HCT116 (cell line): Measurements from ENCODE around the gene TOR4A. TPM values are rescaled to one million over a fixed set of nuclear protein-coding genes. Genes with fewer than 3 reads are reported as not detected.

Experiments
- ATAC-seq: fragments of 200-7000 bp; cut with Tn5 transposase; 2 replicates; pipeline ENCODE4 v1.9.1; 2020; ENCODE audit warnings: mild to moderate bottlenecking, moderate library complexity
- BruUV-seq: library from RNA; stranded (reverse); fragments of 400-500 nt; replicated peaks from 2 replicates; lab custom pipeline; 2021; lab: Mats Ljungman, UMichigan
- CTCF ChIA-PET: fragments of 300-600 bp; sonication (Branson Sonifier 250); formaldehyde crosslinking; loops from one replicate; lab custom pipeline; 2021; ENCODE audit warnings: antibody characterized with exemption; lab: Charles Lee
- POLR2A ChIA-PET: fragments of 300-600, 350-600 bp; sonication (Branson Sonifier 250); formaldehyde crosslinking; loops from one replicate; lab custom pipeline; 2021; ENCODE audit warnings: antibody characterized with exemption; lab: Charles Lee
- RAD21 ChIA-PET, 2 experiments: fragments of 300-600 bp; sonication (Branson Sonifier 250); formaldehyde crosslinking; loops; one replicate each; lab custom pipeline; 2023; ENCODE audit warnings: low total read pairs in 2 of 2; ENCODE audit not compliant: uncharacterized antibody in 2 of 2, unreplicated experiment in 2 of 2, low non-redundant PET in 1 of 2; lab: Charles Lee
- DNase-seq: peaks from one replicate; pipeline ENCODE4 v3.0.0-alpha.2; 2010; ENCODE audit warnings: low read depth, low spot score
- H2AFZ ChIP-seq: fragments of 200-600 bp; shearing (Covaris generic), sonication (generic); 2 replicates; pipeline ENCODE4 v1.6.1; 2017; ENCODE audit warnings: low read depth, mixed run types, mixed read lengths, antibody characterized with exemption, low read length; ENCODE audit not compliant: poor library complexity, severe bottlenecking
- H3K27ac ChIP-seq: 2 replicates; pipeline ENCODE4 v1.5.1; 2012; ENCODE audit warnings: low read depth, low read length
- H3K27me3 ChIP-seq: fragments of 200-600 bp; sonication (generic); 2 replicates; pipeline ENCODE4 v1.6.1; 2016; ENCODE audit warnings: mixed run types, low read length, mixed read lengths; ENCODE audit not compliant: insufficient read depth
- H3K36me3 ChIP-seq, 2 experiments: fragments of 200-500 bp in 1 of 2; fragments of 200-600 bp in 1 of 2; sonication (Bioruptor generic) in 1 of 2; sonication (generic) in 1 of 2; 2 replicates each; pipeline versions ENCODE4 v1.5.1 to v1.6.1; 2014 to 2016; ENCODE audit warnings: low read length in 2 of 2, inconsistent platforms in 1 of 2, mixed read lengths in 1 of 2, mixed run types in 1 of 2; ENCODE audit not compliant: insufficient read depth in 2 of 2, control insufficient read depth in 1 of 2
- H3K4me1 ChIP-seq, 2 experiments: fragments of 200-600 bp in 1 of 2; sonication (generic) in 1 of 2; 2 replicates each; pipeline versions ENCODE4 v1.5.1 to v1.6.1; 2012 to 2017; ENCODE audit warnings: low read length in 2 of 2, inconsistent platforms in 1 of 2, mild to moderate bottlenecking in 1 of 2, mixed read lengths in 1 of 2, mixed run types in 1 of 2, moderate library complexity in 1 of 2; ENCODE audit not compliant: insufficient read depth in 2 of 2, control insufficient read depth in 1 of 2
- H3K4me2 ChIP-seq: fragments of 200-600 bp; sonication (generic); 2 replicates; pipeline ENCODE4 v1.6.1; 2017; ENCODE audit warnings: mixed run types, low read length, mixed read lengths
- H3K4me3 ChIP-seq, 2 experiments: fragments of 200-600 bp in 1 of 2; sonication (generic) in 1 of 2; replicated peaks in 1 of 2; 2 replicates each; pipeline ENCODE4 v1.5.1; 2011 to 2016; ENCODE audit warnings: low read length in 2 of 2, control low read depth in 1 of 2, low read depth in 1 of 2, mild to moderate bottlenecking in 1 of 2, mixed read lengths in 1 of 2, mixed run types in 1 of 2
- H3K79me2 ChIP-seq: fragments of 200-600 bp; sonication (generic); 2 replicates; pipeline ENCODE4 v1.6.1; 2017; ENCODE audit warnings: mild to moderate bottlenecking, mixed run types, low read length, moderate library complexity, mixed read lengths; ENCODE audit not compliant: insufficient read depth
- H3K9ac ChIP-seq: fragments of 200-600 bp; sonication (generic); 2 replicates; pipeline ENCODE4 v1.6.1; 2016; ENCODE audit warnings: low read length, mixed read lengths
- H3K9me2 ChIP-seq: fragments of 200-600 bp; sonication (generic), shearing (Covaris generic); 2 replicates; pipeline ENCODE4 v1.6.1; 2017; ENCODE audit warnings: mixed run types, mild to moderate bottlenecking, moderate library complexity; ENCODE audit not compliant: insufficient read depth
- H3K9me3 ChIP-seq, 2 experiments: fragments of 200-500 bp in 1 of 2; fragments of 200-600 bp in 1 of 2; sonication (Bioruptor generic) in 1 of 2; sonication (generic) in 1 of 2; 2 replicates each; pipeline ENCODE4 v1.6.1; 2014 to 2017; ENCODE audit warnings: low read length in 2 of 2, mixed read lengths in 2 of 2, inconsistent platforms in 1 of 2, low read depth in 1 of 2, mild to moderate bottlenecking in 1 of 2, mixed run types in 1 of 2, moderate library complexity in 1 of 2; ENCODE audit not compliant: control insufficient read depth in 1 of 2, insufficient read depth in 1 of 2
- H4K20me1 ChIP-seq: fragments of 200-600 bp; sonication (generic), shearing (Covaris generic); 2 replicates; pipeline ENCODE4 v1.6.1; 2017; ENCODE audit warnings: mixed run types, mild to moderate bottlenecking, moderate library complexity; ENCODE audit not compliant: insufficient read depth
- CBX3 ChIP-seq: IDR thresholded peaks from 2 replicates; pipeline ENCODE4 v1.6.1; 2012; ENCODE audit warnings: low read depth
- EZH2 ChIP-seq: fragments of 200-600 bp; sonication (generic); IDR thresholded peaks from 2 replicates; pipeline ENCODE4 v1.6.1; 2017; ENCODE audit warnings: antibody characterized with exemption, mixed run types
- FOSL1 ChIP-seq: IDR thresholded peaks from 2 replicates; pipeline ENCODE4 v1.6.1; 2012; ENCODE audit warnings: low read depth
- JUND ChIP-seq: IDR thresholded peaks from 2 replicates; pipeline ENCODE4 v1.6.1; 2012
- MAX ChIP-seq: IDR thresholded peaks from 2 replicates; pipeline ENCODE4 v1.6.1; 2012
- POLR2A ChIP-seq: IDR thresholded peaks from 2 replicates; pipeline ENCODE4 v1.7.0; 2011; ENCODE audit warnings: borderline replicate concordance; ENCODE audit not compliant: insufficient read depth, insufficient read length; ENCODE audit errors: extremely low read depth
- POLR2AphosphoS5 ChIP-seq: IDR thresholded peaks from 2 replicates; pipeline ENCODE4 v1.6.1; 2011; ENCODE audit warnings: mild to moderate bottlenecking, low read depth, low read length, moderate library complexity
- SIN3A ChIP-seq: IDR thresholded peaks from 2 replicates; pipeline ENCODE4 v1.6.1; 2012; ENCODE audit warnings: low read depth
- SP1 ChIP-seq: IDR thresholded peaks from 2 replicates; pipeline ENCODE4 v1.6.1; 2012; ENCODE audit warnings: low read depth
- SRF ChIP-seq: IDR thresholded peaks from 2 replicates; pipeline ENCODE4 v1.6.1; 2012; ENCODE audit warnings: low read depth
- TCF7L2 ChIP-seq: IDR thresholded peaks from 2 replicates; pipeline ENCODE4 v1.7.0; 2011; ENCODE audit warnings: borderline replicate concordance, inconsistent platforms; ENCODE audit not compliant: insufficient read depth, insufficient read length; ENCODE audit errors: extremely low read depth
- YY1 ChIP-seq: IDR thresholded peaks from 2 replicates; pipeline ENCODE4 v1.6.1; 2011; ENCODE audit warnings: low read length, low read depth, moderate library complexity, mild to moderate bottlenecking; ENCODE audit not compliant: insufficient replicate concordance; ENCODE audit errors: extremely low read depth
- ZBTB33 ChIP-seq: IDR thresholded peaks from 2 replicates; pipeline ENCODE4 v1.6.1; 2011; ENCODE audit warnings: mild to moderate bottlenecking, low read length, moderate library complexity; ENCODE audit not compliant: insufficient replicate concordance; ENCODE audit errors: extremely low read depth
- ZFX ChIP-seq: fragments of 450-650 bp; IDR thresholded peaks from 2 replicates; pipeline ENCODE4 v1.6.1; 2017
- ZNF274 ChIP-seq: fragments of 200-500 bp; sonication (Bioruptor generic); IDR thresholded peaks from 2 replicates; pipeline ENCODE4 v1.6.1; 2014; ENCODE audit warnings: mild to moderate bottlenecking, low read depth, low read length, inconsistent platforms
- intact Hi-C: fragments of 100-400 bp; cut with micrococcal nuclease; formaldehyde crosslinking; loops from 2 replicates; pipeline ENCODE4 v1.10.0; 2022
- total RNA-seq: library from RNA; stranded (reverse); gene quantifications from one replicate; pipeline ENCODE4 v1.2.1, GENCODE V29; 2021; ENCODE audit not compliant: unreplicated experiment
- TF ChIP-seq, protein P1 (sequence below): IDR thresholded peaks from 2 replicates; pipeline ENCODE4 v1.6.1; 2012
- TF ChIP-seq, protein P2 (sequence below): IDR thresholded peaks from 2 replicates; pipeline ENCODE4 v1.6.1; 2012; ENCODE audit warnings: low read depth
- TF ChIP-seq, protein P3 (sequence below), 3 experiments: fragments of 200-600 bp in 1 of 3; sonication (generic) in 1 of 3; IDR thresholded peaks in 2 of 3; conservative IDR thresholded peaks in 1 of 3; 2 replicates each; pipeline ENCODE4 v1.5.1; 2012 to 2017; ENCODE audit warnings: low read depth in 2 of 3, low read length in 2 of 3, antibody characterized with exemption in 1 of 3, borderline replicate concordance in 1 of 3, control low read depth in 1 of 3, mild to moderate bottlenecking in 1 of 3, mixed read lengths in 1 of 3, mixed run types in 1 of 3, moderate library complexity in 1 of 3; ENCODE audit not compliant: insufficient read depth in 1 of 3

The TOR4A gene
- total RNA-seq, 1 experiment from 2014 or later = 34.0 TPM

- Histone ChIP-seq H3K4me1 (peaks cover 24 to 53% of the 10 kb centered on the region in 2 experiments), H3K9me3 (no peaks in the 10 kb centered on the region), H3K27ac (no peak overlapping the region), H2AFZ (no peak overlapping the region), H3K36me3 (no peaks in the 10 kb centered on the region), H3K27me3 (no peaks in the 10 kb centered on the region), H3K79me2 (no peaks in the 10 kb centered on the region), H3K4me2 (no peak overlapping the region), H3K9ac (no peak overlapping the region), H3K4me3 (no peak overlapping the region)
- intact Hi-C loops = no loop called here
- no TSS peak for BruUV-seq
- TF ChIP-seq, protein P1, sequence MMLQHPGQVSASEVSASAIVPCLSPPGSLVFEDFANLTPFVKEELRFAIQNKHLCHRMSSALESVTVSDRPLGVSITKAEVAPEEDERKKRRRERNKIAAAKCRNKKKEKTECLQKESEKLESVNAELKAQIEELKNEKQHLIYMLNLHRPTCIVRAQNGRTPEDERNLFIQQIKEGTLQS = no peak
- no peak for TF ChIP-seq SIN3A
- TF ChIP-seq JUND = no peak
- no peak for TF ChIP-seq SP1
- no peak for TF ChIP-seq YY1
- no peak for TF ChIP-seq ZNF274
- TF ChIP-seq ZFX = no peak
- no peak for TF ChIP-seq POLR2AphosphoS5
- TF ChIP-seq, protein P2, sequence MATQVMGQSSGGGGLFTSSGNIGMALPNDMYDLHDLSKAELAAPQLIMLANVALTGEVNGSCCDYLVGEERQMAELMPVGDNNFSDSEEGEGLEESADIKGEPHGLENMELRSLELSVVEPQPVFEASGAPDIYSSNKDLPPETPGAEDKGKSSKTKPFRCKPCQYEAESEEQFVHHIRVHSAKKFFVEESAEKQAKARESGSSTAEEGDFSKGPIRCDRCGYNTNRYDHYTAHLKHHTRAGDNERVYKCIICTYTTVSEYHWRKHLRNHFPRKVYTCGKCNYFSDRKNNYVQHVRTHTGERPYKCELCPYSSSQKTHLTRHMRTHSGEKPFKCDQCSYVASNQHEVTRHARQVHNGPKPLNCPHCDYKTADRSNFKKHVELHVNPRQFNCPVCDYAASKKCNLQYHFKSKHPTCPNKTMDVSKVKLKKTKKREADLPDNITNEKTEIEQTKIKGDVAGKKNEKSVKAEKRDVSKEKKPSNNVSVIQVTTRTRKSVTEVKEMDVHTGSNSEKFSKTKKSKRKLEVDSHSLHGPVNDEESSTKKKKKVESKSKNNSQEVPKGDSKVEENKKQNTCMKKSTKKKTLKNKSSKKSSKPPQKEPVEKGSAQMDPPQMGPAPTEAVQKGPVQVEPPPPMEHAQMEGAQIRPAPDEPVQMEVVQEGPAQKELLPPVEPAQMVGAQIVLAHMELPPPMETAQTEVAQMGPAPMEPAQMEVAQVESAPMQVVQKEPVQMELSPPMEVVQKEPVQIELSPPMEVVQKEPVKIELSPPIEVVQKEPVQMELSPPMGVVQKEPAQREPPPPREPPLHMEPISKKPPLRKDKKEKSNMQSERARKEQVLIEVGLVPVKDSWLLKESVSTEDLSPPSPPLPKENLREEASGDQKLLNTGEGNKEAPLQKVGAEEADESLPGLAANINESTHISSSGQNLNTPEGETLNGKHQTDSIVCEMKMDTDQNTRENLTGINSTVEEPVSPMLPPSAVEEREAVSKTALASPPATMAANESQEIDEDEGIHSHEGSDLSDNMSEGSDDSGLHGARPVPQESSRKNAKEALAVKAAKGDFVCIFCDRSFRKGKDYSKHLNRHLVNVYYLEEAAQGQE = no peak
- TF ChIP-seq EZH2 = no peak
- TF ChIP-seq ZBTB33 = no peak
- TF ChIP-seq TCF7L2 = no peak
- TF ChIP-seq, protein P3, sequence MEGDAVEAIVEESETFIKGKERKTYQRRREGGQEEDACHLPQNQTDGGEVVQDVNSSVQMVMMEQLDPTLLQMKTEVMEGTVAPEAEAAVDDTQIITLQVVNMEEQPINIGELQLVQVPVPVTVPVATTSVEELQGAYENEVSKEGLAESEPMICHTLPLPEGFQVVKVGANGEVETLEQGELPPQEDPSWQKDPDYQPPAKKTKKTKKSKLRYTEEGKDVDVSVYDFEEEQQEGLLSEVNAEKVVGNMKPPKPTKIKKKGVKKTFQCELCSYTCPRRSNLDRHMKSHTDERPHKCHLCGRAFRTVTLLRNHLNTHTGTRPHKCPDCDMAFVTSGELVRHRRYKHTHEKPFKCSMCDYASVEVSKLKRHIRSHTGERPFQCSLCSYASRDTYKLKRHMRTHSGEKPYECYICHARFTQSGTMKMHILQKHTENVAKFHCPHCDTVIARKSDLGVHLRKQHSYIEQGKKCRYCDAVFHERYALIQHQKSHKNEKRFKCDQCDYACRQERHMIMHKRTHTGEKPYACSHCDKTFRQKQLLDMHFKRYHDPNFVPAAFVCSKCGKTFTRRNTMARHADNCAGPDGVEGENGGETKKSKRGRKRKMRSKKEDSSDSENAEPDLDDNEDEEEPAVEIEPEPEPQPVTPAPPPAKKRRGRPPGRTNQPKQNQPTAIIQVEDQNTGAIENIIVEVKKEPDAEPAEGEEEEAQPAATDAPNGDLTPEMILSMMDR (IDR thresholded peaks at IDR 0.05 in 2 of 3, conservative IDR thresholded peaks at IDR 0.05 in 1 of 3; ENCODE audit: borderline replicate concordance in 1 of 3, insufficient read depth in 1 of 3, low read depth in 2 of 3, low read length in 2 of 3) = no peak
- no peak for TF ChIP-seq SRF
- no peak for TF ChIP-seq MAX
- no peak for TF ChIP-seq CBX3
- TF ChIP-seq FOSL1 = no peak
- TF ChIP-seq POLR2A = no peak
- TF ChIP-seq, all 23 proteins: peak for 0
- Histone ChIP-seq H3K9me2 (no peaks in the 10 kb centered on the region), H4K20me1 (no peaks in the 10 kb centered on the region)
- ATAC-seq (no peak), DNase-seq (no peak)
- RAD21 ChIA-PET = no interaction called here
- POLR2A ChIA-PET = interaction anchor here (3.8 kb wide), 1 partner anchor 8 kb away, joined by 24 read pairs; the partner anchor contains the start of gene NRARP
- CTCF ChIA-PET = interaction anchor here (1.5 to 2.2 kb wide), 2 partner anchors 8 to 23 kb away, joined by 4 to 9 read pairs; partner anchors contain the start of gene NRARP
Observed at GRCh38 chr9:137309368-137310188, 32.1 kb downstream of the TOR4A start.
